ENCODE measurements around the gene ZSCAN25.

Gene ZSCAN25

DNA sequence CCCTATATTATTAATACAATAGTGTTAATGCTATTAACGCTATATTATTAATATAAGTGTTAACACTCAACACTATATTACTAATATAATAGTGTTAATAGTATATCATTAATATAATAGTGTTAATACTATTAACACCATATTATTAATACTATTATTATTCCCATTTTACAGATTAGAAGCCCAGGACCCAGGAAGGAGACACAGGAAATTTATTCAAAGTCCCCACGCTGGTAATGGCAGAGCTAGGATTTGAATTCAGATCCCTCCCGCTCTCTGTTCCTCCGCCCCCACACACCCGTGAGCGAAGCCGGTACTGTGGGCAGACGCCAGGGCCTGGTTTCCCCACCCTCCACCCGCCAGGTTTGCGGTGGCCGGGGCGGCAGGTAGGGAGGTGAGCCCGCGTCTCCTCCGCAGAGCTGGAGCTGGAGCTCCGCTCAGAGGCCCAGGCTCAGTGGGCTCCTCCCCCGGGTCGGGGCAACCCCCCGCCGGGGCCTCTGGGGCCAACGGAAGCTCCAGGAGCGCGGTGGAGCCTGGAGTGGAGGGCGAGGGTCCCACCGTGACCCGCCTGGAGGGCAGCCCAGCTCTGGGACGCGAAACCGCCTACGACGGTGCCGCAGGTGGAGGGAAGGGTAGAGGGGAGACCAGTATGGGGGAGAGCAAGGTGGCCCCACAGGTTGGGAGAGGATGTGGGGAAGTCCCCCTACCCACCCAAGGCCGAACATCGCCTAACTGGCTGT, 18.8 kb upstream of the ZSCAN25 start, which contains the start of gene TMEM225B:
TMEM225B (plus strand) TSS at position 506 of the 740 bp plus-strand sequence. CDS start 6,122 bp downstream, outside the sequence.
- DNase-seq, result no peak
- H3K27ac ChIP-seq, result no peak within 1 kb of the TSS
- TF ChIP-seq, protein P1, sequence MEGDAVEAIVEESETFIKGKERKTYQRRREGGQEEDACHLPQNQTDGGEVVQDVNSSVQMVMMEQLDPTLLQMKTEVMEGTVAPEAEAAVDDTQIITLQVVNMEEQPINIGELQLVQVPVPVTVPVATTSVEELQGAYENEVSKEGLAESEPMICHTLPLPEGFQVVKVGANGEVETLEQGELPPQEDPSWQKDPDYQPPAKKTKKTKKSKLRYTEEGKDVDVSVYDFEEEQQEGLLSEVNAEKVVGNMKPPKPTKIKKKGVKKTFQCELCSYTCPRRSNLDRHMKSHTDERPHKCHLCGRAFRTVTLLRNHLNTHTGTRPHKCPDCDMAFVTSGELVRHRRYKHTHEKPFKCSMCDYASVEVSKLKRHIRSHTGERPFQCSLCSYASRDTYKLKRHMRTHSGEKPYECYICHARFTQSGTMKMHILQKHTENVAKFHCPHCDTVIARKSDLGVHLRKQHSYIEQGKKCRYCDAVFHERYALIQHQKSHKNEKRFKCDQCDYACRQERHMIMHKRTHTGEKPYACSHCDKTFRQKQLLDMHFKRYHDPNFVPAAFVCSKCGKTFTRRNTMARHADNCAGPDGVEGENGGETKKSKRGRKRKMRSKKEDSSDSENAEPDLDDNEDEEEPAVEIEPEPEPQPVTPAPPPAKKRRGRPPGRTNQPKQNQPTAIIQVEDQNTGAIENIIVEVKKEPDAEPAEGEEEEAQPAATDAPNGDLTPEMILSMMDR (IDR thresholded peaks at IDR 0.05), result no peak
- H3K4me3 ChIP-seq, result no peak within 1 kb of the TSS
- H3K9me3 ChIP-seq, result no peaks in the 10 kb centered on the region
- intact Hi-C loops (cut with DNase I; ENCODE audit: low total_unique reads), result no loop called here
- no peaks in the 10 kb centered on the region for H3K4me1 ChIP-seq
- H3K27me3 ChIP-seq, result no peaks in the 10 kb centered on the region
- no peaks in the 10 kb centered on the region for H3K36me3 ChIP-seq

DNA sequence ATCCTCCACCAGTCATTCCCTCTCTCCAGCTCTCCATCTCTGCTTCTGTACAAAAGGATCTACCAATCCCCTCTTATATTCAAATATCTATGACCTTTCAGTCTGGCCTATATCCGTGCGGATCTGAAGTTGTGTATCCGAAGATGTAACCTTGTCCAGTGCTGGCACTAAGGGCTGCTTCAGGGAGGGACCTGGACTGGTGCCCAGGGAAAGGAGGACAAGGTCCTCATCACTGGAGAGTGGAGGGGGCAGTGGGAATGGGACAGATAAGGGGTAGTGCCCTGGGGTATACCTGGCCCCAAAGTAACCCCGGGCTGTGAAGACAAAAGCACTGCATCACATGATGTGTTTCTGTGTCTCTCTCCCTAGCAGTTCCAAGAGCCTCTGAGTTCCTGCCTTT, 16.9 kb upstream of the ZSCAN25 start:
- intact Hi-C loops (cut with DNase I; ENCODE audit: low total_unique reads), result no loop called here
- TF ChIP-seq, protein P1 (IDR thresholded peaks at IDR 0.05), result no peak
- no peak overlapping the region for H3K4me3 ChIP-seq
- H3K36me3 ChIP-seq, result no peaks in the 10 kb centered on the region
- no peak for DNase-seq
- no peaks in the 10 kb centered on the region for H3K4me1 ChIP-seq
- no peaks in the 10 kb centered on the region for H3K9me3 ChIP-seq
- H3K27me3 ChIP-seq, result no peaks in the 10 kb centered on the region
- no peak overlapping the region for H3K27ac ChIP-seq

DNA sequence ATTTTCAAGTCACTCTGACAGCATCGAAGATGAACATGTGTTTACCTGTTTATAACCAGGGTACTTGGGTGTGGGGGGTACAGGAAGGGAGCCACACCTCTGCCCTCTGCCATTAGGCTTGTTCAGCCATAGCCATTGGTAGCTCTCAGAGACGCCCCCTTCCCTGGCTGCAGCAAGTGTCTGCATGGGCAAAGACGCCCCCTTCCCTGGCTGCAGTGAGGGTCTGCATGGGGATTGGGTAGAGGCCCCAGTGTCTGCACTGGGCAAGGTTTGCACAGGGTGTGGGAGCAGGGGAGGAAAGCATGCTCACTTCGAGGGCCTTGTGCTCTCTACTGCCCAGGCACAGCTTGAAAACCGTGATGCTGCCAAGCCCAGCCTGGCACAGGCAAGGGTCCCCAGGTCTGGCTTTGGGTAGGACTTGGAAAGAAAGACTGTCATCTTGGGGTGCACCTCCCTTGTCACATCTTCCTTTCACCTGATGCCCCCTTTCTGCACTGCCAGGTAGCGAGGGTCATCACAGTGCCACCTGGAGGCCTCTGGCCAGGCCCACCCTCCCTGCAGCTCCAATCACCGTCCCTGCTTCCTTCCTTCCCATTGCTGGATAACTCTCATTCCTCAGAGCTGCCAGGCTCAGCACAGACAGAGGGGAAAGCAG, 15.0 kb upstream of the ZSCAN25 start:
- no peak for DNase-seq
- TF ChIP-seq, protein P1 (IDR thresholded peaks at IDR 0.05), result no peak
- intact Hi-C loops (cut with DNase I; ENCODE audit: low total_unique reads), result no loop called here
- Histone ChIP-seq H3K9me3 (no peaks in the 10 kb centered on the region), H3K4me1 (no peaks in the 10 kb centered on the region), H3K4me3 (no peak overlapping the region), H3K27me3 (no peaks in the 10 kb centered on the region), H3K27ac (no peak overlapping the region), H3K36me3 (no peaks in the 10 kb centered on the region)

DNA sequence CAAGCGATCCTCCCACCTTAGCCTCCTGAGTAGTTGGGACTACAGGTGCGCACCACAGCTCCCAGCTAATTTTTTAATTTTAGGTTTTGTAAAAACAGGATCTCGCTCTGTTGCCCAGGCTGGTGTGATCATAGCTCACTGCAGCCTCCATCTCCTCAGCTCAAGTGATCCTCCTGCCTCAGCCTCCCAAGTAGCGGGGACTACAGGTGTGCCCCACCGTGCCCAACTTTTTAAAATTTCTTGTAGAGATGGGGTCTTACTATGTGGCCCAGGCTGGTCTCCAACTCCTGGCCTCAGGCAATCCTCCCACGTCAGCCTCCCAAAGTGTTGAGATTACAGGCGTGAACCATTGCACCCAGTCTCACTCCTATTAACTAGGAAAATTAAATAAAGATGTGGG, 11.2 kb upstream of the ZSCAN25 start:
- TF ChIP-seq, protein P1 (IDR thresholded peaks at IDR 0.05), result no peak
- Histone ChIP-seq H3K27ac (no peak overlapping the region), H3K27me3 (no peaks in the 10 kb centered on the region), H3K4me3 (no peak overlapping the region), H3K36me3 (no peaks in the 10 kb centered on the region), H3K4me1 (no peaks in the 10 kb centered on the region), H3K9me3 (no peaks in the 10 kb centered on the region)
- no peak for DNase-seq
- intact Hi-C loops (cut with DNase I; ENCODE audit: low total_unique reads), result no loop called here

DNA sequence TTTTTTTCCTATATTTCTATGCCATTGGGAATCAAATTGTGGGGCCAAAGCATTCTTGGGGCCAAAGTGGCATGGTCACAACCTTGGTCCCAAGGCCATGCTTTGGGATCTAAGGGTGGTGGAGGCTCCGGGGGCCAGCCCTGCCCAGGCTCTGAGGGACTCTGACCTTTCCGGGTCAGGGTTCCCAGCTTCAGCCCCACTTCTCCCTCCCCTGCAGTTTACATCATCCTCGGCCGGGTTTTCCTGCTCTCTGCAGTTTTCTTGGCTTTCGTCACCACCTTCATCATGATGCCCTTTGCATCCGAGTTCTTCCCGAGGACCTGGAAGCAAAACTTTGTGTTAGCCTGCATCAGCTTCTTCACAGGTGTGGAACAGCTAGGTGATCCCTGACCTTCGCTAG, 10.2 kb upstream of the ZSCAN25 start:
- no peak for DNase-seq
- H3K36me3 ChIP-seq, result no peaks in the 10 kb centered on the region
- no peaks in the 10 kb centered on the region for H3K9me3 ChIP-seq
- H3K27me3 ChIP-seq, result no peaks in the 10 kb centered on the region
- no peak overlapping the region for H3K27ac ChIP-seq
- no peaks in the 10 kb centered on the region for H3K4me1 ChIP-seq
- TF ChIP-seq, protein P1 (IDR thresholded peaks at IDR 0.05), result no peak
- H3K4me3 ChIP-seq, result no peak overlapping the region
- intact Hi-C loops (cut with DNase I; ENCODE audit: low total_unique reads), result no loop called here
